Stimulated activated CD8-positive, alpha-beta memory T cell treated with anti-CD3 and anti-CD28 coated beads, Interleukin-4, amount 100 ng/mL, for 1 hour (primary cell): ENCODE results near the gene TIMP1.

ENCODE experiments used
- DNase-seq, 2 donors: peaks; one replicate each; pipeline ENCODE4 v3.0.0-alpha.2; 2020; ENCODE audit warnings: low read depth in 2 of 2, low spot score in 1 of 2

TIMP1 gene

GRCh38 chrX:47633689-47634590 is 51.7 kb downstream of the TIMP1 start:
- no peak for DNase-seq

GRCh38 chrX:47634871-47635575 is 52.8 kb downstream of the TIMP1 start:
- no peak for DNase-seq
